Fibroblast of the aortic adventitia (primary cell): ENCODE measurements around the gene SEMA6B. TPM values are rescaled to one million over a fixed set of nuclear protein-coding genes. Genes with fewer than 3 reads are reported as not detected.

Experiments
- DNase-seq: peaks from one replicate; pipeline ENCODE4 v3.0.0-alpha.2; 2010; ENCODE audit warnings: low read depth
- H3K4me3 ChIP-seq: 2 replicates; pipeline ENCODE4 v1.5.1; 2011; ENCODE audit warnings: low read depth, mild to moderate bottlenecking, control low read depth, low read length, moderate library complexity
- total RNA-seq: library from RNA; depleted of rRNA; stranded (reverse); fragments of >200 nt; gene quantifications from 2 replicates; pipeline ENCODE4 v1.2.3, GENCODE V29; 2012; ENCODE audit warnings: low replicate concordance
- TF ChIP-seq, protein P1 (sequence below): IDR thresholded peaks from 2 replicates; pipeline ENCODE4 v1.5.1; 2011; ENCODE audit warnings: mild to moderate bottlenecking, low read length, control low read depth, inconsistent platforms; ENCODE audit not compliant: insufficient read depth

The SEMA6B gene
- total RNA-seq, 1 donor, result 0.72 TPM

- TF ChIP-seq, protein P1, sequence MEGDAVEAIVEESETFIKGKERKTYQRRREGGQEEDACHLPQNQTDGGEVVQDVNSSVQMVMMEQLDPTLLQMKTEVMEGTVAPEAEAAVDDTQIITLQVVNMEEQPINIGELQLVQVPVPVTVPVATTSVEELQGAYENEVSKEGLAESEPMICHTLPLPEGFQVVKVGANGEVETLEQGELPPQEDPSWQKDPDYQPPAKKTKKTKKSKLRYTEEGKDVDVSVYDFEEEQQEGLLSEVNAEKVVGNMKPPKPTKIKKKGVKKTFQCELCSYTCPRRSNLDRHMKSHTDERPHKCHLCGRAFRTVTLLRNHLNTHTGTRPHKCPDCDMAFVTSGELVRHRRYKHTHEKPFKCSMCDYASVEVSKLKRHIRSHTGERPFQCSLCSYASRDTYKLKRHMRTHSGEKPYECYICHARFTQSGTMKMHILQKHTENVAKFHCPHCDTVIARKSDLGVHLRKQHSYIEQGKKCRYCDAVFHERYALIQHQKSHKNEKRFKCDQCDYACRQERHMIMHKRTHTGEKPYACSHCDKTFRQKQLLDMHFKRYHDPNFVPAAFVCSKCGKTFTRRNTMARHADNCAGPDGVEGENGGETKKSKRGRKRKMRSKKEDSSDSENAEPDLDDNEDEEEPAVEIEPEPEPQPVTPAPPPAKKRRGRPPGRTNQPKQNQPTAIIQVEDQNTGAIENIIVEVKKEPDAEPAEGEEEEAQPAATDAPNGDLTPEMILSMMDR, result no peak
- H3K4me3 ChIP-seq, result no peak overlapping the region
- no peak for DNase-seq
Observed at GRCh38 chr19:4512070-4512469, 47.4 kb downstream of the SEMA6B start.

DNA sequence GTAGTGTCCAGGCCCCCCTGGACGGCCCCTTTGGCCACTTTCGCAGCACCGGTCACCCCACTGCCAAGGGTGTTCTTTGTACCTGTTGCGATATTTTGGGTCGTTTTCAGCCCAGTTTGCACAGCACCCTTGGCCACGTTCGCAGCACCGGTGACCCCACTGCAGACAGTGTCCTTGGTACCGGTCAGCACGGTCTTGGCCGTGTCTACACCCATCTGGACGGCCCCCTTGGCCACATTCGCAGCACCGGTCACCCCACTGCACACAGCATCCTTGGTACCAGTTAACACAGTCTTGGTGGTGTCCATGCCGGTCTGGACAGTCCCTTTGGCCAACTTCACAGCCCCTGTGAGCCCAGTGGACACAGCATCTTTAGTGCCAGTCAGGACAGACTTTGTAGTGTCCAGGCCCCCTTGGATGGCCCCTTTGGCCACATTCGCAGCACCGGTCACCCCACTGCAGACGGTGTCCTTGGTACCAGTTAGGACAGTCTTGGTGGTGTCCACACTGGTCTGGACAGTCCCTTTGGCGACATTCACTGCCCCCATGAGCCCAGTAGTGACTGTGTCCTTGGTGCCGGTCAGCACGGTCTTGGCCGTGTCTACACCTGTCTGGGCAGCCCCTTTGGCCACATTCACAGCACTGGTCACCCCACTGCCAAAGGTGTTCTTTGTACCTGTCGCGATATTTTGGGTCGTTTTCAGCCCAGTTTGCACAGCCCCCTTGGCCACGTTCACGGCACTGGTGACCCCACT, 48.0 kb downstream of the SEMA6B start:
- H3K4me3 ChIP-seq, result no peak overlapping the region
- TF ChIP-seq, protein P1, result no peak
- no peak for DNase-seq

DNA sequence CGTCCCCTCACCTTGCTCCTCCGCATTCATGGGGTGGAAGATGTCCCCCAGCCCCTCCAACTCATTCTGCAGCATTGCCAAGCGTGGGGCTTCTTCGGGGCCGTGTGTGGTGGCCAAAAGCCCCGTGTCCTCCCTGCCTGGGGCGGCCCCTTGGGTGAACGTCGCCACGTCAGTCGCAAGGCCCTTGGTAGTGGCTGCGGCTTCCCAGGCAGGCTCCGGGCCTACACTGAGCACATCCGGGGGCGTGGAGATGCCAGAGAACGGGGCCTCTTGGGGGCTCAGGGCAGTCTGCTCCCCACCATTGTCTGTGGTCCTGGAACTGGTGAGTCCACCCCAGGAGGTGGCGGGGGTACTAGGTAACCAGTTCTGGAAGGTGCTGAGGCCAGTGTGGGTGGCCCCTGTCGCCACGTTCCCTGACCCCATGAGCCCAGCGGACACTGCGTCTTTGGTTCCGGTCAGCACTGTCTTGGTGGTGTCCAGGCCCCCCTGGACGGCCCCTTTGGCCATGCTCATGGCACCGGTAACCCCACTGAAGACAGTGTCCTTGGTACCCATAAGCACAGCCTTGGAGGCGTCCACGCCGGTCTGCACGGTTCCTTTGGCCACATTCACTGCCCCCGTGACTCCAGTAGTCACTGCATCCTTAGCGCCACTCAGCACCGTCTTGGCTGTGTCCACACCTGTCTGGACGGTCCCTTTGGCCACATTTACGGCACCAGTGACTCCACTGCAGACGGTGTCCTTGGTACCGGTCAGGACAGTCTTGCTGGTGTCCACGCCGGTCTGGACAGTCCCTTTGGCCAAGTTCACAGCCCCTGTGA, 48.8 kb downstream of the SEMA6B start:
- TF ChIP-seq, protein P1, result no peak

GRCh38 chr19:4508698-4509097, 50.8 kb downstream of the SEMA6B start:
- DNase-seq, result no peak
- H3K4me3 ChIP-seq, result no peak overlapping the region
- TF ChIP-seq, protein P1, result no peak

More for the DNA sequence above, 48.8 kb downstream of the SEMA6B start:
- no peak for DNase-seq
- H3K4me3 ChIP-seq, result no peak overlapping the region

GRCh38 chr19:4507804-4508203, 51.7 kb downstream of the SEMA6B start:
- no peak overlapping the region for H3K4me3 ChIP-seq
- TF ChIP-seq, protein P1, result no peak
- DNase-seq, result no peak

DNA sequence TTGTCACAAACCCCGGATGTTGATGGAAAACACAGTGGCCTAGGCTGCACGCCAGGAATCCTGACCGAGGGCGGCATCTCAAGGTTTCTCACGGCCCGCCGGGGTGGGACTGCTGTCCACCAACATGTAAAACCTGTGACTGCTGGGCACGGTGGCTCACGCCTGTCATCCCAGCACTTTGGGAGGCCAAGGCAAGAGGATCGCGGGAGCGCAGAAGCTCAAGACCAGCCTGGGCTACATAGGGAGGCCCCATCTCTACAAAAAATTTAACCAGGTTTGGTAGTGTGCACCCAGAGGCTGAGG, 52.4 kb downstream of the SEMA6B start:
- no peak for DNase-seq
- TF ChIP-seq, protein P1, result no peak
- H3K4me3 ChIP-seq, result no peak overlapping the region
